Tibial nerve (tissue), 4 donors: ENCODE data around the gene OPN1SW. TPM values are rescaled to one million over a fixed set of nuclear protein-coding genes. Genes with fewer than 3 reads are reported as not detected.

Source experiments
- DNase-seq, 2 donors: peaks; one replicate each; pipeline ENCODE4 v3.0.0-alpha.2; 2019; ENCODE audit warnings: low spot score in 2 of 2
- H3K27ac ChIP-seq, 4 donors: fragments of 200-600 bp; sonication (generic) in 3 of 4; one replicate each; pipeline ENCODE4 v1.5.1; 2017 to 2019; ENCODE audit warnings: mild to moderate bottlenecking in 1 of 4
- H3K27me3 ChIP-seq, 2 donors: fragments of 200-600 bp; sonication (generic) in 1 of 2; one replicate each; pipeline versions ENCODE4 v1.5.1 to v1.6.0; 2017 to 2019
- H3K36me3 ChIP-seq, 3 donors: fragments of 200-600 bp; sonication (generic); one replicate each; pipeline ENCODE4 v1.5.1; 2018 to 2019
- H3K4me1 ChIP-seq, 4 donors: fragments of 200-600 bp; sonication (generic) in 3 of 4; one replicate each; pipeline ENCODE4 v1.5.1; 2017 to 2019
- H3K4me3 ChIP-seq, 4 donors: fragments of 200-600 bp; sonication (generic) in 3 of 4; one replicate each; pipeline ENCODE4 v1.5.1; 2017 to 2019; ENCODE audit warnings: mild to moderate bottlenecking in 1 of 4, moderate library complexity in 1 of 4
- H3K9me3 ChIP-seq, 4 donors: fragments of 200-600 bp; sonication (generic) in 3 of 4; one replicate each; pipeline ENCODE4 v1.5.1; 2017 to 2019
- CTCF ChIP-seq, 5 experiments: fragments of 200-600 bp in 3 of 5; fragments of 450-650 bp in 2 of 5; sonication (generic) in 3 of 5; IDR thresholded peaks; one replicate each; pipeline ENCODE4 v1.5.1; 2016 to 2019; ENCODE audit warnings: antibody characterized with exemption in 5 of 5, mild to moderate bottlenecking in 3 of 5, moderate library complexity in 2 of 5
- EP300 ChIP-seq, 2 donors: sonication (generic); formaldehyde crosslinking; IDR thresholded peaks; one replicate each; pipeline ENCODE4 v1.6.1; 2017; ENCODE audit warnings: antibody characterized with exemption in 2 of 2, mild to moderate bottlenecking in 1 of 2
- POLR2A ChIP-seq, 2 donors: fragments of 450-650 bp; IDR thresholded peaks; one replicate each; pipeline ENCODE4 v1.6.1; 2017; ENCODE audit warnings: antibody characterized with exemption in 2 of 2, mild to moderate bottlenecking in 2 of 2, moderate library complexity in 2 of 2
- WGBS, 2 donors: methylation state at CpG; one replicate each; pipeline ENCODE4 v1.1.5; 2018; 5-methylcytosine and 5-hydroxymethylcytosine counted together
- total RNA-seq, 4 donors: library from RNA; depleted of rRNA; stranded (reverse); fragments of >200 nt; gene quantifications; one replicate each; pipeline ENCODE4 v1.1.0, GENCODE V29; 2016

The OPN1SW gene
- total RNA-seq, 4 donors from 2014 or later = not detected

- H3K4me1 ChIP-seq = peaks cover 0 to 16% (median 0%) of the 10 kb centered on the region in 4 donors
- no peak overlapping the region for H3K27ac ChIP-seq
- TF ChIP-seq EP300 (IDR thresholded peaks at IDR 0.05) (no peak), POLR2A (IDR thresholded peaks at IDR 0.05) (no peak), CTCF (IDR thresholded peaks at IDR 0.05) (no peak)
- H3K27me3 ChIP-seq = no peaks in the 10 kb centered on the region
- peaks cover 0 to 74% (median 2%) of the 10 kb centered on the region in 3 donors for H3K36me3 ChIP-seq
- 61 to 73% methylated on average over 2 of the region's 2 CpGs for WGBS, 2 donors
- H3K9me3 ChIP-seq = no peaks in the 10 kb centered on the region
- DNase-seq = no peak
- H3K4me3 ChIP-seq = no peak overlapping the region
These were observed 20.3 kb downstream of the OPN1SW start for GRCh38 chr7:128755075-128755818.

- Histone ChIP-seq H3K4me3 (no peak overlapping the region), H3K4me1 (peaks cover 0 to 26% (median 0%) of the 10 kb centered on the region in 4 donors), H3K36me3 (peaks cover 0 to 67% (median 2%) of the 10 kb centered on the region in 3 donors), H3K9me3 (no peaks in the 10 kb centered on the region), H3K27ac (no peak overlapping the region), H3K27me3 (no peaks in the 10 kb centered on the region)
- 97 to 100% methylated on average over 1 of the region's 1 CpG for WGBS, 2 donors
- DNase-seq = no peak
- TF ChIP-seq POLR2A (IDR thresholded peaks at IDR 0.05) (no peak), EP300 (IDR thresholded peaks at IDR 0.05) (no peak), CTCF (IDR thresholded peaks at IDR 0.05) (no peak)
These were observed 23.3 kb downstream of the OPN1SW start for GRCh38 chr7:128752251-128752650.

- no peak for TF ChIP-seq POLR2A (IDR thresholded peaks at IDR 0.05)
- WGBS, 2 donors = 88 to 90% methylated on average over 6 of the region's 6 CpGs
- DNase-seq = no peak
- Histone ChIP-seq H3K9me3 (no peaks in the 10 kb centered on the region), H3K27me3 (no peaks in the 10 kb centered on the region), H3K36me3 (peaks cover 0 to 41% (median 0%) of the 10 kb centered on the region in 3 donors), H3K4me1 (peaks cover 0 to 49% (median 10%) of the 10 kb centered on the region in 4 donors), H3K4me3 (no peak overlapping the region), H3K27ac (no peak overlapping the region)
These were observed 28.1 kb downstream of the OPN1SW start for GRCh38 chr7:128747327-128748079.

GRCh38 chr7:128745706-128746105, 29.9 kb downstream of the OPN1SW start:
- no peak overlapping the region for H3K4me3 ChIP-seq
- no peak for DNase-seq
- H3K9me3 ChIP-seq = no peaks in the 10 kb centered on the region
- H3K27me3 ChIP-seq = no peaks in the 10 kb centered on the region
- peaks cover 0 to 23% (median 0%) of the 10 kb centered on the region in 3 donors for H3K36me3 ChIP-seq
- no peak overlapping the region for H3K27ac ChIP-seq
- 44 to 50% methylated on average over 1 of the region's 1 CpG for WGBS, 2 donors
- peaks cover 0 to 67% (median 21%) of the 10 kb centered on the region in 4 donors for H3K4me1 ChIP-seq
- TF ChIP-seq POLR2A (IDR thresholded peaks at IDR 0.05) = no peak
- TF ChIP-seq CTCF (IDR thresholded peaks at IDR 0.05) = no peak

- no peak for DNase-seq
- Histone ChIP-seq H3K9me3 (no peaks in the 10 kb centered on the region), H3K36me3 (peaks cover 0 to 11% (median 0%) of the 10 kb centered on the region in 3 donors), H3K4me1 (peaks cover 0 to 73% (median 25%) of the 10 kb centered on the region in 4 donors), H3K27ac (peak overlapping the region in 2 of 4 donors; percentile 60 to 62), H3K4me3 (no peak overlapping the region), H3K27me3 (no peaks in the 10 kb centered on the region)
- 11 to 27% methylated on average over 2 of the region's 2 CpGs for WGBS, 2 donors
- TF ChIP-seq POLR2A (IDR thresholded peaks at IDR 0.05) = no peak
- no peak for TF ChIP-seq CTCF (IDR thresholded peaks at IDR 0.05)
- no peak for TF ChIP-seq EP300 (IDR thresholded peaks at IDR 0.05)
These were observed 31.2 kb downstream of the OPN1SW start for GRCh38 chr7:128744366-128744905.
